ENCODE results near the gene SORCS2. TPM values are rescaled to one million over a fixed set of nuclear protein-coding genes. Genes with fewer than 3 reads are reported as not detected.

The SORCS2 gene
- polyA plus RNA-seq, 1 of the 3 experiments (the other 2 are of a cell fraction): 1.6 TPM

GRCh38 chr4:7552466-7552865, 360.1 kb downstream of the SORCS2 start:
- Histone ChIP-seq H3K4me3 (ENCODE audit: low read depth in 2 of 2, low read length in 1 of 2) (no peak overlapping the region), H3K9ac (no peak overlapping the region), H2AFZ (ENCODE audit: low read depth) (no peak overlapping the region), H3K9me2 (no peaks in the 10 kb centered on the region), H3K79me2 (ENCODE audit: insufficient read depth) (no peaks in the 10 kb centered on the region), H3K4me1 (ENCODE audit: control insufficient read depth in 1 of 2, insufficient read depth in 2 of 2, low read depth in 1 of 2, low read length in 1 of 2) (peaks cover 0 to 4% of the 10 kb centered on the region in 2 experiments; a peak in 1 of 4 replicates), H3K27me3 (ENCODE audit: insufficient read depth) (no peaks in the 10 kb centered on the region), H3K9me3 (0 out of 2 replicates have a peak, but pooled peaks cover 5% of the 10 kb centered on the region), H3K36me3 (replicated peaks in 1 of 2; ENCODE audit: control insufficient read depth in 1 of 2, insufficient read depth in 2 of 2, low read length in 1 of 2) (no peaks in the 10 kb centered on the region), H3K27ac (ENCODE audit: low read depth in 2 of 2, low read length in 1 of 2) (no peak overlapping the region), H4K20me1 (ENCODE audit: insufficient read depth) (no peaks in the 10 kb centered on the region), H3F3A (replicated peaks; ENCODE audit: insufficient read depth) (peaks cover 5% of the 10 kb centered on the region), H3K4me2 (no peak overlapping the region)
- no peak for TF ChIP-seq EZH2phosphoT487 (IDR thresholded peaks at IDR 0.05; ENCODE audit: borderline replicate concordance, low read depth)
- TF ChIP-seq CHD2 (IDR thresholded peaks at IDR 0.05; ENCODE audit: low read length, partially characterized antibody): no peak
- TF ChIP-seq MXI1 (IDR thresholded peaks at IDR 0.05; ENCODE audit: low read depth, low read length): no peak
- POLR2A ChIA-PET: no interaction called here
- CTCF ChIA-PET: no interaction called here
- DNase-seq: no peak
- WGBS (ENCODE audit: low lambda C conversion rate): 24% methylated on average over 3 of the region's 3 CpGs

GRCh38 chr4:7553280-7553679, 360.9 kb downstream of the SORCS2 start:
- no peaks in the 10 kb centered on the region for H3K79me2 ChIP-seq (ENCODE audit: insufficient read depth)
- H3K4me3 ChIP-seq (ENCODE audit: low read depth in 2 of 2, low read length in 1 of 2): no peak overlapping the region
- CTCF ChIA-PET: no interaction called here
- POLR2A ChIA-PET: no interaction called here
- DNase-seq: no peak
- 0 out of 2 replicates have a peak, but pooled peaks cover 5% of the 10 kb centered on the region for H3K9me3 ChIP-seq
- H3K36me3 ChIP-seq (replicated peaks in 1 of 2; ENCODE audit: control insufficient read depth in 1 of 2, insufficient read depth in 2 of 2, low read length in 1 of 2): no peaks in the 10 kb centered on the region
- no peak overlapping the region for H3K27ac ChIP-seq (ENCODE audit: low read depth in 2 of 2, low read length in 1 of 2)
- TF ChIP-seq SIN3A (IDR thresholded peaks at IDR 0.05; ENCODE audit: borderline replicate concordance, low read depth, low read length) (no peak), FOXJ3 (CRISPR knock-in tag; IDR thresholded peaks at IDR 0.05) (no peak), TCF12 (IDR thresholded peaks at IDR 0.05) (no peak), ELF1 (IDR thresholded peaks at IDR 0.05) (no peak), GATA2 (CRISPR knock-in tag; IDR thresholded peaks at IDR 0.05) (no peak), MAX (IDR thresholded peaks at IDR 0.05; ENCODE audit: low read depth) (no peak), CHD2 (IDR thresholded peaks at IDR 0.05; ENCODE audit: low read length, partially characterized antibody) (no peak), EZH2phosphoT487 (IDR thresholded peaks at IDR 0.05; ENCODE audit: borderline replicate concordance, low read depth) (no peak)
- no peak overlapping the region for H3K4me2 ChIP-seq
- no peak overlapping the region for H2AFZ ChIP-seq (ENCODE audit: low read depth)
- no peaks in the 10 kb centered on the region for H3K9me2 ChIP-seq
- H3K4me1 ChIP-seq (ENCODE audit: control insufficient read depth in 1 of 2, insufficient read depth in 2 of 2, low read depth in 1 of 2, low read length in 1 of 2): 0 out of 4 replicates have a peak, but pooled peaks cover 0 to 7% of the 10 kb centered on the region in 2 experiments
- H3K9ac ChIP-seq: no peak overlapping the region
- H3K27me3 ChIP-seq (ENCODE audit: insufficient read depth): no peaks in the 10 kb centered on the region
- H3F3A ChIP-seq (replicated peaks; ENCODE audit: insufficient read depth): peaks cover 5% of the 10 kb centered on the region
- no peaks in the 10 kb centered on the region for H4K20me1 ChIP-seq (ENCODE audit: insufficient read depth)
- 69% methylated on average over 1 of the region's 1 CpG for WGBS (ENCODE audit: low lambda C conversion rate)

- H3K4me3 ChIP-seq (ENCODE audit: low read depth in 2 of 2, low read length in 1 of 2): no peak overlapping the region
- no peaks in the 10 kb centered on the region for H3K9me2 ChIP-seq
- no peak overlapping the region for H3K27ac ChIP-seq (ENCODE audit: low read depth in 2 of 2, low read length in 1 of 2)
- peaks cover 5% of the 10 kb centered on the region for H3F3A ChIP-seq (replicated peaks; ENCODE audit: insufficient read depth)
- WGBS (ENCODE audit: low lambda C conversion rate): 33% methylated on average over 1 of the region's 3 CpGs
- no peaks in the 10 kb centered on the region for H4K20me1 ChIP-seq (ENCODE audit: insufficient read depth)
- ChIA-PET POLR2A (no interaction called here), CTCF (interaction anchor here (0.8 kb wide), 1 partner anchor 259 kb away, joined by 3 read pairs; no protein-coding TSS in a partner anchor)
- H3K79me2 ChIP-seq (ENCODE audit: insufficient read depth): no peaks in the 10 kb centered on the region
- no peak overlapping the region for H3K4me2 ChIP-seq
- no peaks in the 10 kb centered on the region for H3K27me3 ChIP-seq (ENCODE audit: insufficient read depth)
- 0 out of 2 replicates have a peak, but pooled peaks cover 5% of the 10 kb centered on the region for H3K9me3 ChIP-seq
- H2AFZ ChIP-seq (ENCODE audit: low read depth): no peak overlapping the region
- DNase-seq: no peak
- no peak for TF ChIP-seq TEAD4 (IDR thresholded peaks at IDR 0.05; ENCODE audit: borderline replicate concordance, insufficient read depth)
- peak; percentile 26; the same call in 1 of the 2 replicates for TF ChIP-seq RAD21 (IDR thresholded peaks at IDR 0.05; ENCODE audit: low read length)
- no peak for TF ChIP-seq TCF12 (IDR thresholded peaks at IDR 0.05)
- 0 out of 4 replicates have a peak, but pooled peaks cover 0 to 7% of the 10 kb centered on the region in 2 experiments for H3K4me1 ChIP-seq (ENCODE audit: control insufficient read depth in 1 of 2, insufficient read depth in 2 of 2, low read depth in 1 of 2, low read length in 1 of 2)
- no peak overlapping the region for H3K9ac ChIP-seq
- no peaks in the 10 kb centered on the region for H3K36me3 ChIP-seq (replicated peaks in 1 of 2; ENCODE audit: control insufficient read depth in 1 of 2, insufficient read depth in 2 of 2, low read length in 1 of 2)
These were observed 362.6 kb downstream of the SORCS2 start for GRCh38 chr4:7554905-7555304.

Data from SK-N-SH (cell line).